ENCODE data around the gene ZBTB14.

Gene ZBTB14

DNA sequence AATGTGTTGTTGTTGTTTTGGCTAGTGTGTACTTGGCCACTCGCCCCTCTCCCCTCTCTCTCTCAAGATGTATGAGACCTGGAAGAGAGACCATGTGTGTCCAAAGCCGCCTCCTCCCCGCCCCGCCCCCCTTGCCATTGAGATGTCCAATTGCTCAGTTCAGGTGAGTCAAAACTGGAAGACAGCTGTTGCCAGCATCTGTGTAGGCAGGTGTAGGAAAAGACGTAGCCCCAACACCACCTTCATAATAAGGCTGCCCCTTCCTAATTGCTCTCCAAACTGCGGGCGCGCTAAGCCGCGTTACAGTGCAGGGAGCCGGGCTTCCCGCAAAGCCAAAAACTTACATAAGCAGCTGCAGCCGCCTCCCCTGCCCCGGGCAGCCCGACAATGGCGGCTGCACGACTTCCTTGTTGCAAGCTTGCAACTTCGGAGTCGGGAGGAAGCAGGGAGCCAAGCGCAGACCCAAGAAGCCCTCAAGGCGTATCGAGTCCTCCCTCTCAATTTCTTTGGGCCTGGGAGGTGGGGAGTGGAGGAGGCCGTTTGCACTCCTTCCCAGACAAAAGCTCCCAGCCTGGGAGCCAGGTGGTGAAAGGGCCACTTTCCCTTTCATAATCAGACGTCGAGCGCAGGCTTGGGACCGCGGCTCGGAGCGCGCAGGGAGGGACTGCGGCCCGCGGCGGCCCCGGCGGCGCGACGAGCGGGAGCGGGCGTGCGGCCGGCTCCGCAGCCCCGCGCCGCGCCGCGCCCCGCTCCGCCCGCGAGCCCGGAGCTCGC, 882 bp downstream of the ZBTB14 start:
- TF ChIP-seq, protein P1, sequence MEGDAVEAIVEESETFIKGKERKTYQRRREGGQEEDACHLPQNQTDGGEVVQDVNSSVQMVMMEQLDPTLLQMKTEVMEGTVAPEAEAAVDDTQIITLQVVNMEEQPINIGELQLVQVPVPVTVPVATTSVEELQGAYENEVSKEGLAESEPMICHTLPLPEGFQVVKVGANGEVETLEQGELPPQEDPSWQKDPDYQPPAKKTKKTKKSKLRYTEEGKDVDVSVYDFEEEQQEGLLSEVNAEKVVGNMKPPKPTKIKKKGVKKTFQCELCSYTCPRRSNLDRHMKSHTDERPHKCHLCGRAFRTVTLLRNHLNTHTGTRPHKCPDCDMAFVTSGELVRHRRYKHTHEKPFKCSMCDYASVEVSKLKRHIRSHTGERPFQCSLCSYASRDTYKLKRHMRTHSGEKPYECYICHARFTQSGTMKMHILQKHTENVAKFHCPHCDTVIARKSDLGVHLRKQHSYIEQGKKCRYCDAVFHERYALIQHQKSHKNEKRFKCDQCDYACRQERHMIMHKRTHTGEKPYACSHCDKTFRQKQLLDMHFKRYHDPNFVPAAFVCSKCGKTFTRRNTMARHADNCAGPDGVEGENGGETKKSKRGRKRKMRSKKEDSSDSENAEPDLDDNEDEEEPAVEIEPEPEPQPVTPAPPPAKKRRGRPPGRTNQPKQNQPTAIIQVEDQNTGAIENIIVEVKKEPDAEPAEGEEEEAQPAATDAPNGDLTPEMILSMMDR (IDR thresholded peaks at IDR 0.05; ENCODE audit: low read depth, low read length, missing control alignments), result no peak
- DNase-seq (ENCODE audit: low read depth), result peak; percentile 15
- in situ Hi-C loops (cut with HindIII; ENCODE audit: low sequenced_read_pairs), result loop anchor here (5.0 kb wide), 1 partner anchor 57 kb away; no protein-coding TSS in a partner anchor
- peak overlapping the region; percentile 82 for H3K4me3 ChIP-seq (ENCODE audit: low read depth, low read length)

DNA sequence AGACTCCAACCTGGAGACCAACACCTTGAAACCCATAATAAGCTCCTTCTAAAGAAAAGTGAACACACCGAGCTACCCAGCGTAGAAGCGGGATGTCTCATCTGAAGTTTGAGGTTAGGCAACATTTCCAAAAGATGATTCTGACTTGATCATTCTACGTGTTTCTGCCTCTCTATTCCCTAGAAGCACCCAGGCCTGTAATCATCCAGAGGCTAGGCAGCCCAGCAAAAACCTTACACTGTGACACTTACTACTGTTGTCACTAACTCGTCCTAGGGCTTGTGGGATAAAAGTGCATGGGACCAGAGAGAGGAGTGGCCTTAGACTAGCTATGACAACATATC, 1.4 kb downstream of the ZBTB14 start:
- H3K4me3 ChIP-seq (ENCODE audit: low read depth, low read length), result peak overlapping the region; percentile 82
- in situ Hi-C loops (cut with HindIII; ENCODE audit: low sequenced_read_pairs), result no loop called here
- TF ChIP-seq, protein P1 (IDR thresholded peaks at IDR 0.05; ENCODE audit: low read depth, low read length, missing control alignments), result no peak
- DNase-seq (ENCODE audit: low read depth), result no peak

DNA sequence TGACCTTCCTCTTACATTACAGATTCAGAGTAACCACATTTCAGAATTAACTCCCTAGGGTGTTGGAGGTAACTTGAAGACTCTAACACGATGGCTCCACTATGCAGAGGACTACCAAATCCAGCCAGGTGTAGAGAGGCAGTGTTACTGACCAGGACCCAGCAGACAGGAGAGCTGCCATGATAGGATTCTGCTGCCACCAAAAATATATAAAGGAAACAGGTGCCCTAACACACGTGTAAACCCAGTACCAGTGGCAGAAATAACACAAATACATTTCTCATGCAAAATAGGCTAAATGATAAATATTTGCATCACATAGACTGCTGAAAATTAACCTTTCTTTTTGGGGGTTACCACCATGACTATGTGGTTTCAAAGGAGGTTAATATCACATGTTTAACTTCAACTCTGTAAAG, 7.0 kb downstream of the ZBTB14 start:
- in situ Hi-C loops (cut with HindIII; ENCODE audit: low sequenced_read_pairs), result no loop called here
- no peak overlapping the region for H3K4me3 ChIP-seq (ENCODE audit: low read depth, low read length)
- TF ChIP-seq, protein P1 (IDR thresholded peaks at IDR 0.05; ENCODE audit: low read depth, low read length, missing control alignments), result no peak
- no peak for DNase-seq (ENCODE audit: low read depth)

DNA sequence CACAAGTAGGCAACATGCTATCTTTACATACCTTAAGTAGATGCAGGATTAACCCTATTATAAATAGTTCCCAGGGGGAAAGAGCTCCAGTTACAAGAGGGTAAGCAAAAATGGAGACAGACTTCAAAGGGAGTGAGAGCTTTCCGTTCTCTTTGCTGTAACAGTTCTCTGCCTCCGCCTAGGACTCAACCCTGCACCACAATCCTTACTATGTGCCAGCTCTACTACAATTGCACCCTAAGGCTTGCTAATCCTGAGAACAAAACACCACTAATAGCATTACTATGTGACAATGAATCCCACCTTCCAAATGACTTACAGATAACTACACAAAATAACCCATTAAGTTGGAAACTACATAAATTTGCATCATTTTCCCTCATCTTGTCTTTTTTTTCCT, 7.7 kb downstream of the ZBTB14 start:
- TF ChIP-seq, protein P1 (IDR thresholded peaks at IDR 0.05; ENCODE audit: low read depth, low read length, missing control alignments), result no peak
- DNase-seq (ENCODE audit: low read depth), result no peak
- no peak overlapping the region for H3K4me3 ChIP-seq (ENCODE audit: low read depth, low read length)
- in situ Hi-C loops (cut with HindIII; ENCODE audit: low sequenced_read_pairs), result no loop called here

DNA sequence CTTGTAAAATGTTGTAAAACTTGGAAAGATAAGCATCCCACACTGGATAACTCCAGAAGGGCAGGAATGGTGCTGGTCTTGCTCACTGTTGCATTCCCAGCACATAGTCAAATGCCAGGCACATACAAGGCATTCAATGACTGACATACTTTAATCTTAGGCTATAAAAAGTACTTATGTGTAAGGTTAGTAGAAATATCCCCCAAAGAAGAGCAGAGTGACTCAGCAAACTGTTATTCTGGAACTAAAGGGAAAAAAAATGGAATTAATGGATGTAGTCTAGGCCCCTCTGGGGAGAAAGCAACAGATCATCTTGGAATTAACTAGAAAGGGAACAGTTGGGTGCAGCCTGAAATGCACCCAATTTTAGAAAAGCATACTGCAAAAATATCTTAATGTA, 9.0 kb downstream of the ZBTB14 start:
- in situ Hi-C loops (cut with HindIII; ENCODE audit: low sequenced_read_pairs), result no loop called here
- TF ChIP-seq, protein P1 (IDR thresholded peaks at IDR 0.05; ENCODE audit: low read depth, low read length, missing control alignments), result no peak

DNA sequence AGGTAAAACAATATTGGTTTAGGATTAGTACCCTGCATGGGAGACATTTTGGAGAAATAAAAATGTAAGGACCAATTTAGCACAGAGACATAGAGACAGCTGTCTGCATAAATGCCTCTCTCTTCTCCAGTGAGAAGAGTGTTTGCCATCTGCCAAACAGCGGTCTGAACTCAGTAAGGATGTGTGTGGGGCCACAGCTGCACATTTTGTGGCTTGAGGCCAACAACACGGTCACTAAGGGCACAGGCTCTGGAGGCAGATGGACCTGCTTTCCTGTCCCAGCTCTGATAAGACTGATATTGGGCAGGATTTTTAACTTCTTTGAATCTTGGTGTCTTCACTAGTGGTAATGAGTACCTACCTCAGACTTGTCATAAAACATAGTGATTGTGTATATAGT, 10.2 kb downstream of the ZBTB14 start:
- in situ Hi-C loops (cut with HindIII; ENCODE audit: low sequenced_read_pairs), result no loop called here
- DNase-seq (ENCODE audit: low read depth), result no peak
- H3K4me3 ChIP-seq (ENCODE audit: low read depth, low read length), result no peak overlapping the region
- TF ChIP-seq, protein P1 (IDR thresholded peaks at IDR 0.05; ENCODE audit: low read depth, low read length, missing control alignments), result no peak

More for the DNA sequence above, 9.0 kb downstream of the ZBTB14 start:
- no peak for DNase-seq (ENCODE audit: low read depth)
- no peak overlapping the region for H3K4me3 ChIP-seq (ENCODE audit: low read depth, low read length)

Data from astrocyte of the cerebellum (primary cell).